ENCODE measurements around the gene ODAM.
"Not testable (repeated sequence)": the region's sequence is repeated elsewhere in the genome, so short reads cannot be mapped to it uniquely, and the experiment has no call there.

Gene ODAM, protein sequence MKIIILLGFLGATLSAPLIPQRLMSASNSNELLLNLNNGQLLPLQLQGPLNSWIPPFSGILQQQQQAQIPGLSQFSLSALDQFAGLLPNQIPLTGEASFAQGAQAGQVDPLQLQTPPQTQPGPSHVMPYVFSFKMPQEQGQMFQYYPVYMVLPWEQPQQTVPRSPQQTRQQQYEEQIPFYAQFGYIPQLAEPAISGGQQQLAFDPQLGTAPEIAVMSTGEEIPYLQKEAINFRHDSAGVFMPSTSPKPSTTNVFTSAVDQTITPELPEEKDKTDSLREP

DNA sequence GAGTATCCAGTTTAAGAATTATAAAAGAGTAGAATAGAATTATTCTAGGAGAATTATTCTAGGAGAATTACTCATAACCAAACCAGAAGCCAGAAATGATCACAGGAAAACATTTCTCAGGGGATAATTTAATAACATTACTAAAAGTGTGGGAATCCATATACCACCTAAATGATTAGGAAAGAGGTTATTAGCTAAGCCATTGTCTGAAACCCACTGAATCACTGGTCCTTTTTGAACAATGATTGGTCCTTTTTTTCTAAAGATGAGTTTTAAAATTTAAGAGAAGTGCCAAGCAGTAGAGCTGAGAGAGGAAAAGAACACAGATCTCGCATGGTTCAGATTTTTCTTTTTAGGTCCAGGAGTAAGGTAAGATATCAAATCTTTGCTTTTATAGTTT is at the start of gene ODAM:
TSS of gene ODAM (plus strand) at position 301 of the 400 bp plus-strand sequence. CDS start 819 bp downstream, outside the sequence.
- DNase-seq: no peak

DNA sequence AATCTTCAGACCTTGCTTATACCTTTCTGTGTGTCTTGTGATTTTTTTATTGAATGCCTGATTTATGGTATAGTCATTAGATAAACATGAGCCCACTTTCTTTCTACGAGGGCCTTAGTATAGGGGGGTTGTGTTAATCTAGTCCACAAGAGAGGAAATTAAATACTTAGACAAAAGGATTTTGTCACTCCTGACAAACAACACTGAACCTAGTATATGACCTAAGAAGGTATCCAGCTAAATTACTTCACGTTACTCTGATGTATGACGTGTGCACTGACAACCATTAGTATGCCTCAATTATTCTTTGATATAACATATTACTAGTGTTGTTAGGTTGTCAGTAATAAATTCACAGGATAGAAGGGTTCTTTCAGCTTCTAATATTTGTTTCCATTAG is 44.3 kb upstream of the ODAM start:
- DNase-seq: no peak

DNA sequence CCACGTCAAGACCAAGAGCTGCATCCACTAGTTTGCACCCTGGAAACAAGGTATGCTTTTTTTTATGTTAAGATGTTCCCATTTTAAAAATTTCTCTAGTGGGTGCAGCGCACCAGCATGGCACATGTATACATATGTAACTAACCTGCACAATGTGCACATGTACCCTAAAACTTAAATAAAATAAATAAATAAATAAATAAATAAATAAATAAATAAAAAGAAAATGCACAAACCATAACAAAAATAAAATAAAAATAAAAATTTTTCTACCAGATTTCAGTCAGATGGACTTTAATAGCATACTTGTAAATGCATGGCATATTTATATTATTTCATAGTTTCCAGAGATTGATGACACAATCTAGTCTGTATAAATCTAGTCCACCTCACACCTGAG is 43.4 kb upstream of the ODAM start:
- DNase-seq: no peak

DNA sequence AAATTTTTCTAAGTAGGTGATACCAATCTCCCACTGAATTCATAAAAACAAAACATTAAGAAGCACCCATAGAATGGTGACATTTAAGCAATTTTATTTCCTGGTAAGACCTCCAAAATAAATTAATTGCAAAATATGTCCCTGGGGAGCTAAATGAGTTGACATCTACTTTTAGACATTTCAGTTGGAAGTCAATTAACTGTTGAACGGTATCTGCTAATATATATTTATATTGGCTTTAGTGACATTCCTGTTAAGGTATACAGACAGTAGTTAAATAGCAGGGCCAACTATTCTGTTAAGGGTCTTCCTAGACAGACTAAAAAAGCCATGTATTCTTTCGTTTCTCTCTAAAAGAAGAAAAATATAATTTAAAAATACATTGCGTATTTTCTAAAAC is 41.6 kb upstream of the ODAM start, which contains the start of gene PRR27:
TSS of gene PRR27 (plus strand) at position 301 of the 400 bp plus-strand sequence. CDS start 139 bp downstream, outside the sequence.
- DNase-seq: no peak

DNA sequence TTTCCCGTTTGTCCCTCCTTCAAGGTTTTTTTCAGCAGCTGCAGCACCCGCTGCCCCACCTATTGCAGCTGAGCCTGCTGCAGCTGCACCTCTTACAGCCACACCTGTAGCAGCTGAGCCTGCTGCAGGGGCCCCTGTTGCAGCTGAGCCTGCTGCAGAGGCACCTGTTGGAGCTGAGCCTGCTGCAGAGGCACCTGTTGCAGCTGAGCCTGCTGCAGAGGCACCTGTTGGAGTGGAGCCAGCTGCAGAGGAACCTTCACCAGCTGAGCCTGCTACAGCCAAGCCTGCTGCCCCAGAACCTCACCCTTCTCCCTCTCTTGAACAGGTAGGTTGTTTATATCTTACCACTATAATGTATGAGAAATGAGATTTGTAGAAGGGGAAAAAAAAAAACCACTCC is 36.9 kb upstream of the ODAM start:
- no peak for DNase-seq

DNA sequence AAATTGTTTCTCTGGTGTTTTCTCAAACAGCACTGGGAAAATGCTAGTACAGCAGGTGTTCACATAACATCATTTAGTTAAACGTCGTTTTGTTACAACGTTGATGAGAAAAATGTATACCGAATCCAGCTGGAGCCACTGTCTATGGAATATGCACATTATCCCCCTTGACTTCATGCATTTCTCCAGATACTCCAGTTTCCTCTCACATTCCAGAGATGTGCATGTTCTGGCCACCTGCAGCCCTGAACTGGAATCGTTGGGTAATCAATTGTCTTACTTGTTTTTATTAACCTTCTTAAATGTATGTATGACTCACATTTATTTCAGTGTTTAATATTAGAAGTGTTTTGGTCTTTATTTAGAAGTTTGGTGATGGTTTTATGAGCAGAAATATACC is 18.4 kb upstream of the ODAM start:
- no peak for DNase-seq

DNA sequence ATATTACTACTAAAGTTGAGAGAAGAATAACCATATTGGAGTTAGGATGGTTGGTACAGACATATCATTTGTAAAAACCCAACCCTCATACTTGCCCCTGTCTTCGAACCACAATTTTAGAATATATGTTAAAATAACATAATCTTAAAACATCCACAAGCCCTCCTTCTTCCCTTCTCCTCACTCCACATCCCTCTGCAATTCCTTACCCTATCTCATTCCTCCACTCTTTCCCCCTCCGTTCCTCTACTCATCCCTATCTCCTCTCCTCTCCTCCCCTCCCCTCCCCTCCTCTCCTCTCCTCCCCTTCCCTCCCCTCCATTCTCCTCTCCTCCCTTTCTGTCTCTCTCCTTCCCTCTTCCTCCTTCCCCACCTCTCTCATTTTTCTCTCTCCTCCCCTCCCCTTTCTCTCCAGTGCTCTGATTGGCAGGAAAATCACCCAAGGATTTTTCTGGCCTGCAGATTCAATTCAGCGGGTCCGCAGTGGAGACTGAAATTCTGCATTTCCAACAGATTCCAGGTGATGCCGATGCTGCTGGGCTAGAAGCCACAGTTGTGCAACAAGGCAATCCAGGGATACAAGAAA is 17.4 kb upstream of the ODAM start:
- no peak for DNase-seq

DNA sequence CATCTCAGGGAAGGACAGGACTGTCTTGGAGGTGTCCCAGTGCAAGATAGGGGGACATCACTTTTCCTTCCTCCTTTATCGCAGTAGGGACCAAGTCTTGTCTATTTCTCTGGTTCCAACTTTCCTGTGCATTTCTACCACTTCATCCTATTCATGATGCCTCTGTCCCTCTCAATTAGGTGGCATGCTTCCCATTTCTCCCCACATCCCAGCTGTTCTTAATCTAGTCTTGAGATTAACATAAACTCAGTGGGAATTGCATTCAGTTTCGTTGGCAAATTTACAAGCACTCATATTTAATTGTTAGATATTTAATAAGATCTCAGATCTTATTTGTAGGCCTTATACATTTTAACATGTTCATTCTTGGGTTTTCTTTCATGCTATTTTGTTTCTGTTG is 15.7 kb upstream of the ODAM start:
- DNase-seq: no peak

DNA sequence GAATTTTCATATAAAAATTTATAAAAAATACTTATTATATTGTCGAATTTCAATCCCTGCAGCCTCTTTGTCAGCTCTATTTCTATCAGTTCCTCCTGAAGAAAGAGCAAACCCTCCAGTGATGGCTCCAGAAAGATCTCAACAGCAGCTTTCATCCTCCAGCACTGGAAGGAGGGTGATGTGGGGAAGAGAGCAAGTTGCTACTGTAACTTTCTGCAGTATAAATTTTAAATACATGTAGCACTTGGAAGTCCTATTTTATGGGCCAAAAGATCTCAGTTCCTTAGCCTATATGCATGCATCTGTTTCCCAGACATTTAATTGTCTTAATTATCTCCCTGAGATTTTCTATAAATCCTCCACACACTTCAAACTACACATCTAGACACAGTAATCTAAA is 13.7 kb upstream of the ODAM start:
- DNase-seq: no peak

DNA sequence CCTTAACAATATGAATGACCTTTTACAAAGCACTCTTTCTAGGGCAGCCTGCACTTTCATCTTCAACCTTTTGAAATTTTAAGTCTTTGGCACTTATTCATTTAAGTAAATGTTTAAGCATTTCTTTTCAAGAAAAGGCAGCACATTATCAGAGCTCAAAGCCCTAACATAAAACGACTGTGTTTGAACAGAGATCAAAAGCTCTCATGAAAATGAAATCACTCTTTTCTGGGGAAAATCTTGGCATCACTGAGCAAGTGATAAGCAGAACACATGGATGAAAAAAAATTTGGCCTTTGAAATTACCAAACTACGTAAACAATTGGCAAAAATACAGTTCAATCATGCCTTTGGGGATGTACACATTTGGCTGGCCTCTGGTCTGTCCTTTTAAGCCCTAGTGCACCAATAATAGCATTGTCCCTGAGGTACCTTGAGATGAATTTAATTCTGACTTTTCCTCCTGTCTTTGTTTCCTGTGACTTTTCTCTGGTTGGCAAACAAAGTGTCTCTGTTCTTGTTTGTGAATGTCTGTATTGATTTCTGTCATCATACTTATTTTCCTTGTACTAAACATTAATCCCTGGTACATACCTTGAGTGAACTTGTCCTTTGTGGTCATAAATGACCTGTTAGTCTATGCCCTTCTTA is 12.9 kb upstream of the ODAM start:
- no peak for DNase-seq

DNA sequence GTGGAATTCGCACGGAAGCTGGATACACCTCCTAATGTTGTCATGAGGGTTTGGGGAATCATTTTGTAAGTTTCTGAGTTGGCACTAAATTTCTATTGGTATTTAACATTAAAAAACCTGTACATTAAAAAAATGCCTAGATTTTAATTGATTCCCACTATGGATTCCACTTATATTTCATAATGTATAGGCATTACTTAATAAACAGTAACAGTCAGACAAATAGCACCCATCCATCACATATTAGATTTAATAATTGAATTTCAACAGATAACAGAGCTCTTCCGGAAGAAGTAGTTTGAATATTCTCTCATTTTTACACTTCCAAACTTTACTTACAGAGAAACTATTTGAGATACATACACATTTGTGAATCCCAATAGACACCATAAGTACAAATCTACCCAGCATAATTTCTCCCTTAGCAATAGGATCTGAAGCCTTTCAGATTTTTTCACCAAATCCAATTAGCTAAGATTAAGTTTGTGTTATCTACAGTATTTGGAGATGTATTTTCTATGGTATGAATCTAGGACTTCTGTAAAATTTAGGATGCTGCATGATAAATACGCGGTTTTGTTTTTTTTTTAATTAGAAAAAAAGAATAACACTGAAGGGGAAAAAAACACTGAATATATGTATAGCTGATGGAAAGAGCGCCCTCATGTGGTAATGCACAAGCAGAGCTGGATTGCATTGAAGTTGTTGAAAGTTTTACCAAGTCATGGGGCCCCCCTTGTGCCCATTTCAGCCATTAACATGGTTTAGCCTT is 12.2 kb upstream of the ODAM start:
- DNase-seq: peak; percentile 72

DNA sequence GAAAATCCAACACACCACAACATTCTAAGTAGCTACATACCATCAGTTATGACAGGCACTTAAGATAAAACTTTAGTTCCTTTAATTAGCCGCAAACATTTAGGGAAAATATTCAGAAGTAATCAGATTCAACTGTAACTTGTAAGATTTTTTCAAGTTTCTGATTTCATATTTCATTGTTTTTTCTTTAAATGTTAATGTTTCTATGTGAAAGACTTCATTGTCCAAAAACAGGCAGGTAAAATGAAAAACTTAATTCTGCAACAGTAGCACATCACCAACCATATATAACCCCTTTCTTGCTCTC is 11.6 kb upstream of the ODAM start:
- DNase-seq: no peak

DNA sequence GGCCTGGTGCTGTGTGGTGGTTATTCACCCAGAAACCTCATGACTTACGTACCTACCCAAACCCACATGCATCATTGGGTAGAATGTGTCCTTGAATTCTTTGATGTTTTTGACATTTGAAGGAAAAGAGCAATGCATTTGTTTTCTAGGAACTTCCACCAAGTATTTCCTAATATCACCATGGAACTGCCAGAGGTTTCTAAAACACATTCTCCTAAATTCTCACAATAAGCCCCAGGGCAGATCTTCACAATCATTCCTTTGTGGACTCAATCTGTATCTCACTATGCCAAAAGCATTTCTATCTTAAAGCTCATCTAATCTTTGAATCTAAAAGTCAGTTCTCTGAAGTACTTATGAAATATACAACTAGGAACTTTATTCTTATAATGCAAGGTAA is 8.3 kb upstream of the ODAM start:
- no peak for DNase-seq

DNA sequence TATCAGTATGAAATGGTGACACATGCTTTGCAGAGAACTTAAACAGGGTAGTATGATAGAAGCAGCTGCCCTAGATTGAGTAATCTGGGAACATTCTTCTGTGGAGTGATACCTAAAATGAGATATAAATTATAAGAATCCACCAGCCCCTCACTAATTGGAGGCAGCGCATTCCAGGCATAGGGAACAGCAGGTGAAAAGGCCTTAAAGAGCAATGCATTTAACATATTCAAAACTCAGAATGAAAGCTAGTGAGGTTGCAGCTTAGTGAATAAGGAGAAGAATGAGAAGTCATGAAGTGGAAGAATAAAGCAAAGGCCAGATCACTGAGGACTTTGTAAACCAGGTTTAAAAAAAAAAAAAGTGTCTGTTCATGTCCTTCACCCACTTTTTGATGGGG is 4.9 kb upstream of the ODAM start:
- no peak for DNase-seq

DNA sequence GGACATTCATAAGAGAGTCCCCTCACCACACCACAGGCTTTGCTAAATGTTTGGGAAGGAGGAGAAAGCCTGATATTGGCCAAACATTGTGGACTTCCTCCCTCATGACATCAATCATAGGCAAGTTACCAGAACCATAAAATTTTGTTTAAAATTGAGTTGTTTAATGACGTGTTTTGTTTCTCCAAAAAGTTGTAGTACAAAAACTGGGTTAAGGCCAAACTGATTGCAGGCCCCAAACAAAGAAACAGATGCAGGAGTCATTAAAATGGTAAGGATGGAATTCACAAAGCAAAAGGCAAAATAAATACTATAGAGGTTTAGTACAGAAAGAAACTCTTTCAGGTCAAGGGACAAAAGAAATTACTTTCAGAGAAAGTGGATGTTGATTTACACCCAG is 3.9 kb upstream of the ODAM start:
- DNase-seq: no peak

DNA sequence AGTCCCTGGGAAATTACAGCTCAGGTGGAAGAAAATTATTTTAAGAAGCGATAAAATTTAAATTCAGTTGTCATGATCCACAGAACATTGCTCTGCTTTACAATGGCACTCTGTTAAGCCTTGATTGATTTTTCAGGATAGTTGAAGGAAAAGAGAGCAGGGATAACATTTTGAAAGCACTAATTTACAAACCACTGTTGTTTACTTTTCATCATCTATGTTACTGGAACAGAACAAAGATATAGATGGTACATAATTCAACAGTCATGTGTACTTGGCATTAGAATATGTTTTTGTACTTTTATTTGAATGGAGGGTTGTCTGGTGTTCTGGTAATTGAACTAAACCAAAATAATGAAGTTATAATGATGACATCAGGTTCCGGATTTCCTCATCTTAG is 2.6 kb upstream of the ODAM start:
- DNase-seq: no peak

DNA sequence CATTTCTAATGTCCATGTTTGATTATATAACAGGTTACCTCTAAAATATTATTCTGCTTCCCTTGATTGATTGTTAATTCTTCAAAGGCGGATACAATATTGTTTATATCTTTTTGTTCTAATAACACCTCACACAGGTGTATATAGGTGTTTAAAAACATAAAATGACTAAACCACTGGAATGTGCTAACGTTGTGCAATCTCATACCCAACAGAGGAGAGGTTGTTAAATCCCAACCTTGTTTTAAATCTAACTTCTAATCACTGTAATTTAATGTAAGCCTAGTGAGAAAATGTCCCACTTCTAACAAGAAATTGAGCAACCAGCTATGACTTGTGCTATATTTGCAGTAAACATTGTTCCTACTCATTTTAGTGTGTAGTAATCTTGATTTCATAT is 1.3 kb downstream of the ODAM start:
- no peak for DNase-seq

DNA sequence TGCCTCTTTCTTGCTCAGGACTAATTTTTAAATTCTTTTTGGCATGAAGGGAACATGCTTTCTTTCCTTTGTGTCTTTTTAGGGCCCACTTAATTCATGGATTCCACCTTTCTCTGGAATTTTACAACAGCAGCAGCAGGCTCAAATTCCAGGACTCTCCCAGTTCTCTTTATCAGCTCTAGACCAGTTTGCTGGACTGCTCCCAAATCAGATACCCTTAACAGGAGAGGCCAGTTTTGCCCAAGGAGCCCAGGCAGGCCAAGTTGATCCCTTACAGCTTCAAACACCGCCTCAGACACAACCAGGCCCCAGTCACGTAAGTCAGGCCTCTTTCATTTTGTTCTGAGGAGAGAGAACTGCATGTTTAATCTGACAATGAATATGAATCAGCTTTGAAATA is 2.3 kb downstream of the ODAM start:
- peak; percentile 22 for DNase-seq

DNA sequence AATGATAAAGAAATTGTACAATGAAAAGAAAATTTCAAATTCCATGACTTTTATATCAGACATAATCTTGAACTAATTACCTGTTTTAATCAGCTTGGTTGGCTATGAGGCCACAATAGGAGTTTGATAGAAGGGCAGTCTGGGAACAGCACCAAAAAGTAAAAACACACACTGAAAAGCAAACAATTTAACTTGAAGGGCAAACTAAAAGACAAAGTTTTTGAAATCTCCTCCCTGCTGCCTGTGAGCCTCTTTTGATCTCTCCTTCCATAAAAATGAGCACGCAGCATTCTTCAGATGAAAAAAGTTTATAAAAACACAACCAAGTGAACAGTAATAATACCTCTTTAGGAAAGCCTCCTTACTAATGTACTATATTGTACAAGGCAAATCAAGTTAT is 8.1 kb downstream of the ODAM start:
- DNase-seq: no peak

DNA sequence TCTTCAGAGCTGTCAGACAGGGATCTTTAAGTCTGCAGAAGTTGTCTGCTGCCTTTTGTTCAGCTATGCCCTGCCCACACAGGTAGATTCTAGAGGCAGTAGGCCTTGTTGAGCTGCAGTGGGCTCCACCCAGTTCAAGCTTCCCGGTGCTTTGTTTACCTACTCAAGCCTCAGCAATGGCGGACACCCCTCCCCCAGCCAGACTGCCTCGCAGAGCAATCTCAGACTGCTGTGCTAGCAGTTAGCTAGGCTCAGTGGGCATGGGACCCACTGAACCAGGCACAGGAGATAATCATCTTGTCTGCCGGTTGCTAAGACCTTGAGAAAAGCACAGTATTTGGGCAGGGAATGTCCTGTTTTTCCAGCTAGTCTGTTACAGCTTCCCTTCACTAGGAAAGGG is 17.2 kb downstream of the ODAM start:
- DNase-seq: not testable (repeated sequence)

DNA sequence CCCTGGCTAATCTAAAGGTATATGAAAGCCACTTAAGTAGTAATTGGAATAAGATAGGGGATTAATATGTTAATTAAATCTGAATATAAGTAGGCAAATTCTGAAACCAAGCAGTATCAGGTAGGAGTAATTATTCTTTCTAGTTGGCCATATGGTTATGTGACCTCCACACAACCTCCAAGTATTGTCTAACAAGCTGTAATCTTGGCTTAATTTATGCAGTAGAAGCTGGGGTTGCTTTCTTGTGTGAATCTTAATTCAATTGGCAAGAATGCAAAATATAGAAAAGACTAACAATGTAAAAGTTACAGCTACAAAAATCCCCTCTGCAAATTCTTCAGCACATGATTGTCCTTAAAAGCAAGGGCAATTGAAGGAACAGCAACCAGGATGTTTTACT is 20.6 kb downstream of the ODAM start:
- DNase-seq: not testable (repeated sequence)

DNA sequence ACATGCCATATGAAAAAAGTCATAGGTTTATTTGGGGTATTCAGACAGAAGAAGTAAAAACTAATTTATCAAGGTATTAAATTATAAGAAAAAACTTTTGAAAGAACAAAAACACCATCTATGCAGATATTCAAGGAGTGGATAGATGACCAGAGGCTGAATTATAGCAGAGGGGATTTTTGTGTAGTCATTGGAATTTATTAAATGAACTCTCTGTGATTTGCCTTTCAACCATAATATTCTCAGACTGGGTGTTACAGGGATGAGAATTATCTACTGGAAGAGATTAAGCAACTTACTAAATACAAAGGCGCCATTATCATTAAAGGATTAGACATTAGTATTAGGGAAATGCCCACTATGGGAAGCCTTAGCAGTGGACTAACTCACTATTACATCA is 21.0 kb downstream of the ODAM start:
- not testable (repeated sequence) for DNase-seq

DNA sequence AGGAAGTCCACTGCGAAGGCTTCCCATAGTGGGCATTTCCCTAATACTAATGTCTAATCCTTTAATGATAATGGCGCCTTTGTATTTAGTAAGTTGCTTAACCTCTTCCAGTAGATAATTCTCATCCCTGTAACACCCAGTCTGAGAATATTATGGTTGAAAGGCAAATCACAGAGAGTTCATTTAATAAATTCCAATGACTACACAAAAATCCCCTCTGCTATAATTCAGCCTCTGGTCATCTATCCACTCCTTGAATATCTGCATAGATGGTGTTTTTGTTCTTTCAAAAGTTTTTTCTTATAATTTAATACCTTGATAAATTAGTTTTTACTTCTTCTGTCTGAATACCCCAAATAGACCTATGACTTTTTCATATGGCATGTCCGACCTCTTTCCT is 25.9 kb downstream of the ODAM start:
- DNase-seq: not testable (repeated sequence)

DNA sequence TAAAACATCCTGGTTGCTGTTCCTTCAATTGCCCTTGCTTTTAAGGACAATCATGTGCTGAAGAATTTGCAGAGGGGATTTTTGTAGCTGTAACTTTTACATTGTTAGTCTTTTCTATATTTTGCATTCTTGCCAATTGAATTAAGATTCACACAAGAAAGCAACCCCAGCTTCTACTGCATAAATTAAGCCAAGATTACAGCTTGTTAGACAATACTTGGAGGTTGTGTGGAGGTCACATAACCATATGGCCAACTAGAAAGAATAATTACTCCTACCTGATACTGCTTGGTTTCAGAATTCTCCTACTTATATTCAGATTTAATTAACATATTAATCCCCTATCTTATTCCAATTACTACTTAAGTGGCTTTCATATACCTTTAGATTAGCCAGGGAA is 26.3 kb downstream of the ODAM start:
- not testable (repeated sequence) for DNase-seq
